HEK293 (cell line): Measurements from ENCODE around the gene ZNF141.

Experiments used
- KLF10 ChIP-seq: fragments of 450-650 bp; IDR thresholded peaks from 2 replicates; pipeline ENCODE4 v1.5.1; 2018; ENCODE audit warnings: missing biosample characterization, mild to moderate bottlenecking, missing genetic modification characterization
- SP3 ChIP-seq: fragments of 450-650 bp; formaldehyde crosslinking; IDR thresholded peaks from 2 replicates; pipeline ENCODE4 v1.5.1; 2016; ENCODE audit warnings: missing biosample characterization, missing genetic modification characterization
- ZNF10 ChIP-seq: fragments of 450-650 bp; formaldehyde crosslinking; IDR thresholded peaks from 2 replicates; pipeline ENCODE4 v1.5.1; 2017; ENCODE audit warnings: missing biosample characterization, missing genetic modification characterization
- ZNF571 ChIP-seq: fragments of 450-650 bp; formaldehyde crosslinking; IDR thresholded peaks from 2 replicates; pipeline ENCODE4 v1.5.0; 2017; ENCODE audit warnings: missing biosample characterization, missing genetic modification characterization
- ZNF585B ChIP-seq: fragments of 450-650 bp; formaldehyde crosslinking; IDR thresholded peaks from 2 replicates; pipeline ENCODE4 v1.5.1; 2016; ENCODE audit warnings: missing biosample characterization, missing genetic modification characterization
- ZNF677 ChIP-seq: fragments of 450-650 bp; IDR thresholded peaks from 2 replicates; pipeline ENCODE4 v1.5.0; 2018; ENCODE audit warnings: missing biosample characterization, mild to moderate bottlenecking, missing genetic modification characterization, moderate library complexity

DNA sequence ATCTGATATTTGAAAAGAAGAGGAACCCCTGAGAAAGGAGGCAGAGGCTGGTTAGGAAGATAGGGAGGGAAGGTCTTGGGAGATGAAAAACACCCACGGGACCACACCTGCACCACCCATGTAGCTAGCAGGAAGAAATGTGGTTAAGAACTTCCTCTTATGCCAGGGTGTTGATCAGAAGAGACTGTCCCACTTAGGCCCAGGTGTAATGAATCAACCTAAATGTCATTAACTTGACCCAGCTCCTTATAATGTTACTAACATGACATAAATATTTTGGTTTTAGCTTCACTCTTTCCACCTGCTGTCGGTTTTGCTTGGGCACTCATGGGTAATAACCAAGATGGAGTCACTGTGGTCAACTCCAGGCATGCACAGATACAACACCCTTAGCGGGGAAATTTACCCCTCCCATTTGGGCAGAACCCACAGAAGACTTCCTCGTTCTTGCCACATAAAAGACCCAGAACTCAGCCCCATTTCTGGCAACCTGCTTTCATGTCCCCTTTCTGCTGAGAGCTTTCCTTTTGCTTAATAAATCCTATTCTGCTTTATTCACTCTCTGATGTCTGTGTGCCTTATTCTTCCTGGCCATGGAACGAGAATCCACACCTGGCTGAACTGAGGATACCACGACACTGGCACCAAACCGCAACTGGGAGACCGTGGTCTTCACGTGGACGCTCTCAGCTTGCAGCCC, 46.8 kb downstream of the ZNF141 start:
- TF ChIP-seq ZNF585B (no peak), KLF10 (tag by site-specific recombination) (no peak), ZNF677 (no peak), ZNF10 (tag by site-specific recombination) (no peak), SP3 (tag by site-specific recombination) (no peak), ZNF571 (tag by site-specific recombination) (no peak)
